HG02970 (cell line): ENCODE data around the gene ZFYVE9.
"Not testable (repeated sequence)": the region's sequence is repeated elsewhere in the genome, so short reads cannot be mapped to it uniquely, and the experiment has no call there.

Experiments
- ATAC-seq: cut with Tn5 transposase; IDR thresholded peaks from one replicate; pipeline ENCODE4 v1.9.1; 2021; ENCODE audit warnings: mild to moderate bottlenecking, moderate library complexity, moderate number of reproducible peaks; ENCODE audit not compliant: unreplicated experiment, low FRiP score

The ZFYVE9 gene

GRCh38 chr1:52141513-52142219 is at the start of gene ZFYVE9:
ZFYVE9 (plus strand) TSS chr1:52142089; CDS start chr1:52233207, 91,118 bp downstream.
- ATAC-seq: peak; percentile 71

- not testable (repeated sequence) for ATAC-seq
Observed at GRCh38 chr1:52094300-52094699, 47.6 kb upstream of the ZFYVE9 start.

- no peak for ATAC-seq
Observed at GRCh38 chr1:52096216-52096615, 45.7 kb upstream of the ZFYVE9 start.

GRCh38 chr1:52098139-52098871 is 43.6 kb upstream of the ZFYVE9 start:
- ATAC-seq: no peak

GRCh38 chr1:52102336-52103013 is 39.4 kb upstream of the ZFYVE9 start:
- no peak for ATAC-seq

GRCh38 chr1:52111492-52111891 is 30.4 kb upstream of the ZFYVE9 start:
- ATAC-seq: no peak

- ATAC-seq: no peak
Observed at GRCh38 chr1:52112489-52112888, 29.4 kb upstream of the ZFYVE9 start.

- ATAC-seq: no peak
Observed at GRCh38 chr1:52119301-52120079, 22.4 kb upstream of the ZFYVE9 start.

- no peak for ATAC-seq
Observed at GRCh38 chr1:52122384-52122783, 19.5 kb upstream of the ZFYVE9 start.

GRCh38 chr1:52123622-52124021 is 18.3 kb upstream of the ZFYVE9 start:
- no peak for ATAC-seq

GRCh38 chr1:52125736-52126359 is 16.0 kb upstream of the ZFYVE9 start:
- no peak for ATAC-seq

- ATAC-seq: no peak
Observed at GRCh38 chr1:52127181-52128180, 14.4 kb upstream of the ZFYVE9 start.

GRCh38 chr1:52139817-52140540 is 1.9 kb upstream of the ZFYVE9 start:
- no peak for ATAC-seq

- ATAC-seq: no peak
Observed at GRCh38 chr1:52140633-52141512, 1.0 kb upstream of the ZFYVE9 start.

GRCh38 chr1:52142220-52143183 is 613 bp downstream of the ZFYVE9 start:
- ATAC-seq: peak; percentile 37

- no peak for ATAC-seq
Observed at GRCh38 chr1:52145137-52145536, 3.2 kb downstream of the ZFYVE9 start.
